C1 segment of cervical spinal cord (tissue), 14 donors: ENCODE measurements around the gene NPIPA3.
"Not testable (repeated sequence)": the region's sequence is repeated elsewhere in the genome, so short reads cannot be mapped to it uniquely, and the experiment has no call there.

Experiments used
- DNase-seq, 14 donors: peaks; one replicate each; lab custom pipeline; 2025; lab: John Stamatoyannopoulos, UW

Gene NPIPA3

GRCh38 chr16:14742273-14743128 lies 39.3 kb downstream of the NPIPA3 start, which contains the start of gene NPIPA2:
Gene NPIPA2, plus strand, starts transcription at chr16:14742533. Its CDS starts 5,533 bp downstream, at chr16:14748066.
- not testable (repeated sequence) for DNase-seq

GRCh38 chr16:14773654-14774053 lies 70.4 kb downstream of the NPIPA3 start:
- DNase-seq: not testable (repeated sequence)

- DNase-seq: not testable (repeated sequence)
Observed at GRCh38 chr16:14775624-14776023, 72.4 kb downstream of the NPIPA3 start.
